ENCODE results near the gene HS3ST4.

DNA sequence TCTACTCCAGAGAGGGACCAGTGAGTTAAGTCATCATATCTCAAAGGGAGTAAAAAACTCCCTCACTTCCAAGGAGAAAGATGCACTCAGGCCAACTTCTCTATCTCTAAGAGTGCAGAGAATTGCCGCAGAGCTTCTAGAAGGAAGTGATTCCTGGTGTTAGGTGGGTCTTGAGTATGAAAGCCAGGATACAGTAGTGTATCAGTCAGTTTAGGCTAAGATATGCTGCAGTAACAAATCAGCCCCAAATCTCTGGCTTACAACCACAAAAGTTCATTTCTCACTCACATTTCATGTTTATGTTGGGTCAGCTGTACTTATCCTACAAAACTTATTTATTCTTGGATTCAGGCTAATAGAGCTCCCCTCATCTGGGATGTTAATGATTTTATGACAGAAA is 106.3 kb downstream of the HS3ST4 start:
- TF ChIP-seq, protein P1, sequence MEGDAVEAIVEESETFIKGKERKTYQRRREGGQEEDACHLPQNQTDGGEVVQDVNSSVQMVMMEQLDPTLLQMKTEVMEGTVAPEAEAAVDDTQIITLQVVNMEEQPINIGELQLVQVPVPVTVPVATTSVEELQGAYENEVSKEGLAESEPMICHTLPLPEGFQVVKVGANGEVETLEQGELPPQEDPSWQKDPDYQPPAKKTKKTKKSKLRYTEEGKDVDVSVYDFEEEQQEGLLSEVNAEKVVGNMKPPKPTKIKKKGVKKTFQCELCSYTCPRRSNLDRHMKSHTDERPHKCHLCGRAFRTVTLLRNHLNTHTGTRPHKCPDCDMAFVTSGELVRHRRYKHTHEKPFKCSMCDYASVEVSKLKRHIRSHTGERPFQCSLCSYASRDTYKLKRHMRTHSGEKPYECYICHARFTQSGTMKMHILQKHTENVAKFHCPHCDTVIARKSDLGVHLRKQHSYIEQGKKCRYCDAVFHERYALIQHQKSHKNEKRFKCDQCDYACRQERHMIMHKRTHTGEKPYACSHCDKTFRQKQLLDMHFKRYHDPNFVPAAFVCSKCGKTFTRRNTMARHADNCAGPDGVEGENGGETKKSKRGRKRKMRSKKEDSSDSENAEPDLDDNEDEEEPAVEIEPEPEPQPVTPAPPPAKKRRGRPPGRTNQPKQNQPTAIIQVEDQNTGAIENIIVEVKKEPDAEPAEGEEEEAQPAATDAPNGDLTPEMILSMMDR (IDR thresholded peaks at IDR 0.05) = no peak
- TF ChIP-seq POLR2A (IDR thresholded peaks at IDR 0.05) = no peak
- TF ChIP-seq POLR2AphosphoS5 (IDR thresholded peaks at IDR 0.05) = no peak
